ENCODE results near the gene PCDH17. TPM values are rescaled to one million over a fixed set of nuclear protein-coding genes. Genes with fewer than 3 reads are reported as not detected.

PCDH17 gene
- total RNA-seq, 1 experiment from 2014 or later, result not detected

DNA sequence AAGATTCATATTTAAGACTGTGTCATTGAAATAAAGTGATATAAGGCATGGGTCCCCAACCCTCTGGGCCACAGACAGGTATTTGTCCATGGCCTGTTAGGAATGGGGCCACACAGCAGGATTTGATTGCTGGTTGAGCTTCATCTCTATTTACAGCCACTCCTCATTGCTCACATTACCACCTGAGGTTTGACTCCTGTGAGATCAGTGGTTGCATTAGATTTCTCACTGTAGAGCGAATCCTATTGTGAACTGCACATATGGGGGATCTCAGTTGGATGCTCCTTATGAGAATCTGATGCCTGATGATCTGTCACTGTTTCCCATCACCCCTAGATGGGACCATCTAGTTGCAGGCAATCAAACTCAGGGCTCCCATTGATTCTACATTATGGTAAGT, 132.1 kb downstream of the PCDH17 start:
- CTCF ChIA-PET, result no interaction called here
- no peak overlapping the region for H3K4me3 ChIP-seq
- H3K4me1 ChIP-seq (replicated peaks; ENCODE audit: insufficient read depth), result no peaks in the 10 kb centered on the region
- no peak for DNase-seq
- no peaks in the 10 kb centered on the region for H3K27me3 ChIP-seq (ENCODE audit: insufficient read depth, low read depth)
- intact Hi-C loops (cut with micrococcal nuclease; ENCODE audit: unreplicated experiment), result no loop called here
- H3F3A ChIP-seq (ENCODE audit: insufficient read depth, low read depth), result no peaks in the 10 kb centered on the region
- H3K36me3 ChIP-seq (ENCODE audit: low read depth), result no peaks in the 10 kb centered on the region
- POLR2A ChIA-PET (ENCODE audit: unreplicated experiment), result no interaction called here
- no peaks in the 10 kb centered on the region for H3K79me2 ChIP-seq (ENCODE audit: low read depth)
- no peak overlapping the region for H3K4me2 ChIP-seq
- BruUV-seq (replicated peaks), result no TSS peak
- H3K9me3 ChIP-seq (ENCODE audit: insufficient read depth, low read depth), result no peaks in the 10 kb centered on the region
- no peak overlapping the region for H3K27ac ChIP-seq
- H4K20me1 ChIP-seq (ENCODE audit: insufficient read depth), result no peaks in the 10 kb centered on the region
- TF ChIP-seq, protein P1, sequence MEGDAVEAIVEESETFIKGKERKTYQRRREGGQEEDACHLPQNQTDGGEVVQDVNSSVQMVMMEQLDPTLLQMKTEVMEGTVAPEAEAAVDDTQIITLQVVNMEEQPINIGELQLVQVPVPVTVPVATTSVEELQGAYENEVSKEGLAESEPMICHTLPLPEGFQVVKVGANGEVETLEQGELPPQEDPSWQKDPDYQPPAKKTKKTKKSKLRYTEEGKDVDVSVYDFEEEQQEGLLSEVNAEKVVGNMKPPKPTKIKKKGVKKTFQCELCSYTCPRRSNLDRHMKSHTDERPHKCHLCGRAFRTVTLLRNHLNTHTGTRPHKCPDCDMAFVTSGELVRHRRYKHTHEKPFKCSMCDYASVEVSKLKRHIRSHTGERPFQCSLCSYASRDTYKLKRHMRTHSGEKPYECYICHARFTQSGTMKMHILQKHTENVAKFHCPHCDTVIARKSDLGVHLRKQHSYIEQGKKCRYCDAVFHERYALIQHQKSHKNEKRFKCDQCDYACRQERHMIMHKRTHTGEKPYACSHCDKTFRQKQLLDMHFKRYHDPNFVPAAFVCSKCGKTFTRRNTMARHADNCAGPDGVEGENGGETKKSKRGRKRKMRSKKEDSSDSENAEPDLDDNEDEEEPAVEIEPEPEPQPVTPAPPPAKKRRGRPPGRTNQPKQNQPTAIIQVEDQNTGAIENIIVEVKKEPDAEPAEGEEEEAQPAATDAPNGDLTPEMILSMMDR (conservative IDR thresholded peaks at IDR 0.05), result no peak
- no peak for TF ChIP-seq EZH2 (IDR thresholded peaks at IDR 0.05; ENCODE audit: low read depth)
- no peaks in the 10 kb centered on the region for H3K9me2 ChIP-seq (ENCODE audit: insufficient read depth)
- H2AFZ ChIP-seq, result no peak overlapping the region

All from PC-9 (cell line).